Measurements from ENCODE around the gene CPLANE2.
A peak's percentile ranks its signal among the peaks of the same experiment; 100 is the strongest.

GRCh38 chr1:16244650-16245285, 7.8 kb upstream of the CPLANE2 start:
- TF ChIP-seq CTCF (IDR thresholded peaks at IDR 0.05; ENCODE audit: insufficient read depth, low read length) (no peak), POLR2AphosphoS5 (IDR thresholded peaks at IDR 0.05; ENCODE audit: low read depth) (peak; percentile 25; the same call in 1 of the 2 replicates), REST (IDR thresholded peaks at IDR 0.05; ENCODE audit: insufficient replicate concordance, low read depth) (no peak), GABPA (IDR thresholded peaks at IDR 0.05; ENCODE audit: low read depth) (no peak)
